Memory B cell (primary cell): ENCODE data around the gene KRTCAP2.

Experiments used
- ATAC-seq: fragments of 150-1000 bp; cut with Tn5 transposase; 2 replicates; pipeline ENCODE4 v1.10.0; 2021; ENCODE audit warnings: low read depth, mild to moderate bottlenecking, moderate library complexity
- DNase-seq, 2 donors: peaks; one replicate each; pipeline ENCODE4 v3.0.0; 2022; ENCODE audit warnings: low spot score in 2 of 2
- H3K27ac Mint-ChIP-seq: one replicate; pipeline ENCODE4 v1.8.0; 2022; ENCODE audit warnings: mild to moderate bottlenecking, moderate library complexity, mixed read lengths
- H3K27me3 Mint-ChIP-seq: one replicate; pipeline ENCODE4 v1.8.0; 2022; ENCODE audit warnings: mixed read lengths
- H3K36me3 Mint-ChIP-seq: one replicate; pipeline ENCODE4 v1.8.0; 2022; ENCODE audit warnings: mild to moderate bottlenecking, mixed read lengths
- H3K4me1 Mint-ChIP-seq: one replicate; pipeline ENCODE4 v1.8.0; 2022; ENCODE audit warnings: mixed read lengths
- H3K4me3 Mint-ChIP-seq: one replicate; pipeline ENCODE4 v1.8.0; 2022; ENCODE audit warnings: mild to moderate bottlenecking, moderate library complexity, mixed read lengths
- H3K9me3 Mint-ChIP-seq: one replicate; pipeline ENCODE4 v1.8.0; 2022; ENCODE audit warnings: mixed read lengths

Gene KRTCAP2

DNA sequence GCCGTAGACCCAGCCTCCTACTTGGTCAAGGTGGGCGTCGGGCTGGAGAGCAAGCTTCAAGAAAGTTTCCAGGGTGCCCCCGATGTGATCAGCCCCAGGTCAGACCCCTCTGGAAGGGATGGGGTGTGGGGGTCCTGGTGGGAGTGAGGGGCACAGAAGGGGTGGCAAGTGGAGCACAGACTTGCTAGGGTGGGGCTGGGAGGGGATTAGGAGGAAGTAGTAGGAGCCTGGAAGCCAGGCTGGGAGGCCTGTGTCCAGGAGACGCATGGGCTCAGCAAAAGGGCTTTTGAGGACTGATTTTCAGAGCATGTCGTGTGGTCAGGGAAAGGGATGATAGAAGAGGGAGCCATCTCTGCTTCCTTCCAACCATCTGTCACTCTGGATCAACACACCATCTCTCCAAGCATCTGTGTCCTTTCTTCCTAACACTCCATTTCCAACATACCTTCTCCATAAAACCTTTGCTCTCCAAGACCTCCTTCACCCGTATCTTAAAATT lies 9.0 kb upstream of the KRTCAP2 start:
- Mint-ChIP-seq H3K4me1 (peaks cover 28% of the 10 kb centered on the region), H3K36me3 (peaks cover 2% of the 10 kb centered on the region), H3K27ac (no peak overlapping the region), H3K4me3 (no peak overlapping the region), H3K9me3 (no peaks in the 10 kb centered on the region), H3K27me3 (no peaks in the 10 kb centered on the region)
- ATAC-seq (no peak), DNase-seq (no peak)

DNA sequence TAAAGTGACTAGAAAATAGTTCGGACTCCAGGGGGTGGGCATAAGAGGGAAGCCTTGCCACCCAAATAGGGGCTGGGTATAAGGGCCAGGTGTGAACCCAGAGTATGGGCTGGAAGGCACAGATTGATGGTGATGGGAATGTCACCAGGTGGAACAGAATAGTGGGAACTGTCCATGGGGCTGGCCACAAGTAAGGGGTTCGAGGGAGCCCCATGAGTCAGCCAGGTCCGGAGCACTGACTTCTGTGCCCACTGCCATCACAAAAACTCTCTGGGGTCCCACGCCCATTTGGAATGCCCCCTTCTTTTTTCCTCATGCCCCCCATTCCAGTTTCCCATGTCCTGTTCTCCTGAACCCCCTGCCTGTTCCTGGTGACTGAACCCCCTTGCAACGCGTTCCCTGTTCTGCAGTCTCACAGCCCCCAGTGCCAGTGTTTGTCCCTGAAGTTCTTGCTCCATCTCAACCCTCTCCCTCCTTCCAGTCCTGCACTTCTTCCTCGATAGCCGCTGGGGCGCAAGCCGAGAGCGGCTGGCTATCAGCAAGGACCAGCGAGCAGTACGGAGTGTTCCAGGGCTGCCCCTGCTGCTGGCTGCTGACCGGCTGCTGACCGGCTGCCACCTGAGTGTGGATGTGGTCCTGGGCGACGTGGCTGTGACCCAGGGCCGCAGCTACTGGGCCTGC lies 8.4 kb upstream of the KRTCAP2 start:
- Mint-ChIP-seq H3K27me3 (no peaks in the 10 kb centered on the region), H3K4me1 (peaks cover 30% of the 10 kb centered on the region), H3K36me3 (peaks cover 2% of the 10 kb centered on the region), H3K4me3 (no peak overlapping the region), H3K27ac (no peak overlapping the region), H3K9me3 (no peaks in the 10 kb centered on the region)
- DNase-seq (no peak), ATAC-seq (no peak)

DNA sequence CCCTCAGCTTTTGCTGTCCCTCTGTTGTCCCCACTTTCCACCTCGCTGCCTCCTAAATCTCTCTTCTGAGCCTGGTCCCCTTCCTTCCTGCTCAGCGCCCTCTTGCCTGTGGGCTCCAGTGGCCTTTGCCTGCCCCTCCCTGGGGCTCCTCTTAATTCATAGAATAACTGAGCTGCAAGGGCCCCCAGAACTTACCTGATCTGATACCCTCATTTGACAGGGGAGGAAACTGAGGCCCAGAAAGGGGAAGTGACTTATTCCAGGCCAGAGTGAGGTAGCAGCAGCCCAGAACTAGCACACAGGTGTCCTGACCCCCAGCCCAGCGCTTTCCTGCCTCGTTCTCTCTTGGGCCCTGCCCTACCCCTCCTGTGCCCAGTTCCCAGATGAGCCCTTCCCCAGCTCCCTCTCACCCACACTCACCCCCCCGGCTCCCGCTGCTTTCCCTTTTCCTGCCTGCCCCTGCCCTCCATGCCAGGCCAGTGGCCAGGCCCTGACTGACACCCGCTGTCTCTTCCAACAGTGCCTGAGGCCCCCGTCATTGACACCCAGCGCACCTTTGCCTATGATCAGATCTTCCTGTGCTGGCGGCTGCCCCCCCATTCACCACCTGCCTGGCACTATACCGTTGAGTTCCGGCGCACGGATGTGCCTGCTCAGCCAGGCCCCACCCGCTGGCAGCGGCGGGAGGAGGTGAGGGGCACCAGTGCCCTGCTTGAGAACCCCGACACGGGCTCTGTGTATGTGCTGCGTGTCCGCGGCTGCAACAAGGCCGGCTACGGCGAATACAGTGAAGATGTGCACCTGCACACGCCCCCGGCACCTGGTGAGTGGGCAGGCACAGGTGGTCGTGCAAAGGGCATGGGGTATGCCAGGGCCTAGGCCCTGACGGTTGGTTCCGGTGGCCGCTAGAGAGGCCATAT lies 6.3 kb upstream of the KRTCAP2 start:
- Mint-ChIP-seq H3K4me3 (no peak overlapping the region), H3K9me3 (no peaks in the 10 kb centered on the region), H3K4me1 (peaks cover 25% of the 10 kb centered on the region), H3K36me3 (peaks cover 2% of the 10 kb centered on the region), H3K27me3 (no peaks in the 10 kb centered on the region), H3K27ac (no peak overlapping the region)
- ATAC-seq, result no peak
- DNase-seq, result no peak

DNA sequence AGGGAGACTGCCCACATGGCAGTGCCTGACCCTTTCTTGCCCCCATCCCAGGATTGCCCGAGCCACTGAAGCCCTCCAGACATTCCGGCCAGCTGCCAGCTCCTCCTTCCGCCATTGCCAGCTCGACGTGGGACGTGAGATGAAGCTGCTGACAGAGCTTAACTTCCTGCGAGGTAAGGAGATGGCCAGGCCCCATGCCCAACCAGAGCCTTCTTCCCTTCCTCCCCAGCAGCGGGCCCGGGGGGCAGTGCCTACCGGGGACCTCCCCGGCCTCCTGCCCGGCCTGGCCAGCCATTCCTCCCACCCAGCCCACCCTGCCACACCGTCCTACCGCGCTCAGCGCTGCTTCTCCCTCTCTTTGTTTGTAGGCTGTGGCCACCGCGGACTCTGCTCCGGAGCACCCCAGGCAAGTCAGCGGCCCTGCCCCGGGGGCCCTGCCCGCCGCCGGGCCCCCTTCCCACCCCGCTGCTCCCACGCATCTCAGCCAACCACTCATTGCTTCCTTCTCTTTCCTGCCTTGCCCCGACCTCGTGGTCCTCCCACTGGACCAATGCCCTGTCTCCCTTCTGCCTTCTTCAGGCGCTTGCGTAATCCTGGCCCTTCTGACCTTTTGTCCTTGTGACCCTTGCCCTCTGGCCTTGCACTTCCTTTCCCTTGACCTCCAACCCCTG lies 5.5 kb upstream of the KRTCAP2 start:
- Mint-ChIP-seq H3K36me3 (peaks cover 2% of the 10 kb centered on the region), H3K27me3 (no peaks in the 10 kb centered on the region), H3K4me1 (peaks cover 26% of the 10 kb centered on the region), H3K27ac (no peak overlapping the region), H3K9me3 (no peaks in the 10 kb centered on the region), H3K4me3 (no peak overlapping the region)
- no peak for ATAC-seq
- DNase-seq, result no peak

DNA sequence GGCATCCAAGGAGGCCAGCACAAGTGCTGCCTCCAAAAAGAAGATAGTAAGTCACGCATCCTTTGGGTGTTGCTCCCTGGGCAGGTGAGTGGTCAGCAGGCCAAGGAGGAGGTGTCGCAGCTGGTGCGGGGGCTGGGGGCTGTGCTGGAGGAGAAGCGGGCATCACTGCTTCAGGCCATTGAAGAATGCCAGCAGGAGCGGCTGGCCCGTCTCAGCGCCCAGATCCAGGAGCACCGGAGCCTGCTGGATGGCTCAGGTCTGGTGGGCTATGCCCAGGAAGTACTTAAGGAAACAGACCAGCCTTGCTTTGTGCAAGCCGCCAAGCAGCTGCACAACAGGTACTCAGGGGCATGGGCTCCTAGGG lies 4.8 kb upstream of the KRTCAP2 start:
- Mint-ChIP-seq H3K27ac (no peak overlapping the region), H3K9me3 (no peaks in the 10 kb centered on the region), H3K27me3 (no peaks in the 10 kb centered on the region), H3K4me1 (peaks cover 25% of the 10 kb centered on the region), H3K4me3 (no peak overlapping the region), H3K36me3 (peaks cover 2% of the 10 kb centered on the region)
- DNase-seq, result no peak
- ATAC-seq, result no peak

- H3K27me3 Mint-ChIP-seq, result no peaks in the 10 kb centered on the region
- H3K27ac Mint-ChIP-seq, result no peak overlapping the region
- DNase-seq (no peak), ATAC-seq (no peak)
- H3K4me3 Mint-ChIP-seq, result no peak overlapping the region
- peaks cover 28% of the 10 kb centered on the region for H3K4me1 Mint-ChIP-seq
- peaks cover 2% of the 10 kb centered on the region for H3K36me3 Mint-ChIP-seq
- H3K9me3 Mint-ChIP-seq, result no peaks in the 10 kb centered on the region
Measured at GRCh38 chr1:155177192-155177917, 4.3 kb upstream of the KRTCAP2 start.

DNA sequence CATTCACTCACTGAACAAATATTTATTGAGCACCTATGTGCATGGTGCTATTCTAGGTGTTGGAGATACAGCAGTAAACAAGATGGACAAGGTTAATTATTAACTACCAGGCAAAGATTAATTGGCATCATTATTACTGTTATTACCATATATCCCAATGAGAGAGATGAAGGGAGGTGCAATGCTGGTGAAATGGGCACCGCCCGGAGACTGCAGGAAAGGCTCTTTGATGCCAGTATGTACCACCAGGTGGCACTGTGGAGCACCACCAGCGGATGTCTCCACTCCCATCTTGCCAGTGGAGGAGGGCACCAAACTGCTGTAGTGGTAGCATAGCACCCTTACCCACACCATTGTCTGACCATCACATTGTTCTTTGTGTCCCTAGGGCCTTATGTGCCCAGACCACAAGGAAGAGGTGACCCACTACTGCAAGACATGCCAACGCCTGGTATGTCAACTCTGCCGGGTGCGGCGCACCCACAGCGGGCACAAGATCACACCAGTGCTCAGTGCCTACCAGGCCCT lies 3.5 kb upstream of the KRTCAP2 start:
- peak overlapping the region; percentile 2 for H3K4me3 Mint-ChIP-seq
- peak; percentile 83 to 87 for DNase-seq
- H3K4me1 Mint-ChIP-seq, result peaks cover 32% of the 10 kb centered on the region
- peak overlapping the region; percentile 8 for H3K27ac Mint-ChIP-seq
- peak; percentile 50 for ATAC-seq
- H3K36me3 Mint-ChIP-seq, result peaks cover 2% of the 10 kb centered on the region
- no peaks in the 10 kb centered on the region for H3K9me3 Mint-ChIP-seq
- H3K27me3 Mint-ChIP-seq, result no peaks in the 10 kb centered on the region

DNA sequence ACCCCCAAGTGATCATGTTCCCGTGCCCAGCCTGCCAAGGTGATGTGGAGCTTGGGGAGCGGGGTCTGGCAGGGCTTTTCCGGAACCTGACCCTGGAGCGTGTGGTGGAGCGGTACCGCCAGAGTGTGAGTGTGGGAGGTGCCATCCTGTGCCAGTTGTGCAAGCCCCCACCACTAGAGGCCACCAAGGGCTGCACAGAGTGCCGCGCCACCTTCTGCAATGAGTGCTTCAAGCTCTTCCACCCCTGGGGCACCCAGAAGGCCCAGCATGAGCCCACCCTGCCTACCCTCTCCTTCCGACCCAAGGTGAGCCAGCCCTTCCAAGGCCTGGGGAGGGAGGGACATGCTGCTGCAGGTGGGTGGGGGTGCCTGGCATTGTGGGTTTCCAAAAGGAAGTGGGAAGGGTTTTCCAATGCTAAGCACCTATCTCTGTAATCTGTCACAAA lies 2.8 kb upstream of the KRTCAP2 start:
- DNase-seq, result no peak
- H3K4me3 Mint-ChIP-seq, result no peak overlapping the region

DNA sequence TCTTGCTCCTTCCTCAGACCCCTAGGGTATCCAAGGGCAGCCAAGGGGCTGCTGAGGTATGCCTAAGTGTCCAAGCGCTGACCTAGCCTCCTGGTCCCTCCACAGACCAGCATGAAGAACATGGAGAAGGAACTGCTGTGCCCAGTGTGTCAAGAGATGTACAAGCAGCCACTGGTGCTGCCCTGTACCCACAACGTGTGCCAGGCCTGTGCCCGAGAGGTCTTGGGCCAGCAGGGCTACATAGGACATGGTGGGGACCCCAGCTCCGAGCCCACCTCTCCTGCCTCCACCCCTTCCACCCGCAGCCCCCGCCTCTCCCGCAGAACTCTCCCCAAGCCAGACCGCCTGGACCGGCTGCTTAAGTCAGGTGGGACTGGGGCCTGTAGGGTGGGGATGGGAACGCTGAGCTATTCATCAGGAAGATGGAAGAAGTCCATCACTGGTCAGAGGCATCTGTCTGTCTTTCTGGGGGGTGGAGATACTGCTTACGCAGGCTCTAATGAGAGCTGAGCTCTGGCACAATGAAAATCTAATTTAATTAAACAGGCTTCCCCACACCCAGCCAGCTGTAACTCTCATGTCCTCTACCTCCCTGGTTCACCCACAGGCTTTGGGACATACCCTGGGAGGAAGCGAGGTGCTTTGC lies 2.3 kb upstream of the KRTCAP2 start:
- Mint-ChIP-seq H3K27ac (no peak overlapping the region), H3K4me3 (no peak overlapping the region), H3K36me3 (peaks cover 3% of the 10 kb centered on the region)

More for the DNA sequence above, 2.8 kb upstream of the KRTCAP2 start:
- no peak overlapping the region for H3K27ac Mint-ChIP-seq
- peaks cover 2% of the 10 kb centered on the region for H3K36me3 Mint-ChIP-seq
- no peak for ATAC-seq
- H3K27me3 Mint-ChIP-seq, result no peaks in the 10 kb centered on the region
- H3K4me1 Mint-ChIP-seq, result peaks cover 32% of the 10 kb centered on the region
- H3K9me3 Mint-ChIP-seq, result no peaks in the 10 kb centered on the region

DNA sequence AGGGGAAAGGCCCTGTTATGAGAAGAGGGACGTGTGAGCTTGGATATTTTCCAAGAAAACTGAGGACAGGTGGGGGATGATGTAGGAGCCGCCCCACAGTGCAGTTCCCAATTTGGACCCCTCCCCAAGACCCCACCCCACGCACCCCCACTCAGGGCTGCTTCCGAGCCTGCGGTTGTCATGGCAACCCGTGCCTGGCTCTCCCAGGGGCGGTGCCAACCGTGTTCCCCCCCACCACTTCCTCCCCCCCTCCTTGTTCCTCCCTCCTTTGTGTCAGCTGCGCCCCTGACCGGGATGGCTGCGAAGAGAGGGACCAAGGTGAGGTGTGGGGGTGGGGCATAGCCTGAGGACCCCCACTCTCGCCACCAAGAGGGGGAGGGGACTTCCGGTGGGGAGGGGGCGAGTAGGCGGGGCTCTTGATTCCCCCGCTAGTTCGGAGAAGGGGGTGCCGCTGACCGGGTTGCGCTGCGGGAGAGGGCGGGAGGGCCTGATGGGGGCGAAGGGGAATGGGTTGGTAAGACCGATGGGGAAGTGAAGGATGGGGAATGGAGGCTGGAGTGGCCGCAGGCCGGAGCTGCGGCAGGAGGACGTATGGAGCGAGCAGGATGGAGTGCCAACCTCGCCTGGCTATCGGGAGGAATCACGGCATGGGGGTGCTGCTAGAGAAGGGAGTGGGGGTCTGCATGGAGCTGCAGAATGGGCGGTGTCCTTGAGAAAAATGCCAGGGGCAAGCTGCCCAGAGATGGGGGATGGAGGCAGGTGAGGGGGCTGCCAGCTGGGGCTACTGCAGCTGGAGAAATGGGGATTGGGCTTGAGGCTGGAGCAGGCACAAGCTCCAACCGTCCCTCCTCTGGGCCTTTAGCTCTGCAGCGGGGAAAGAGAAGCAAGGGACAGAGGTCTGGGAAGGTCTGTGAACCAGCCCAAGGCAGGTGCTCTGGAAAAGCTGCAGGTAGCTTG lies 1.5 kb upstream of the KRTCAP2 start:
- Mint-ChIP-seq H3K9me3 (no peaks in the 10 kb centered on the region), H3K4me1 (peaks cover 32% of the 10 kb centered on the region), H3K4me3 (peak overlapping the region; percentile 100), H3K27me3 (no peaks in the 10 kb centered on the region), H3K27ac (peak overlapping the region; percentile 97), H3K36me3 (peaks cover 6% of the 10 kb centered on the region)
- DNase-seq (no peak), ATAC-seq (no peak)

More for the DNA sequence above, 2.3 kb upstream of the KRTCAP2 start:
- H3K27me3 Mint-ChIP-seq, result no peaks in the 10 kb centered on the region
- DNase-seq, result no peak
- no peak for ATAC-seq
- peaks cover 32% of the 10 kb centered on the region for H3K4me1 Mint-ChIP-seq
- no peaks in the 10 kb centered on the region for H3K9me3 Mint-ChIP-seq

DNA sequence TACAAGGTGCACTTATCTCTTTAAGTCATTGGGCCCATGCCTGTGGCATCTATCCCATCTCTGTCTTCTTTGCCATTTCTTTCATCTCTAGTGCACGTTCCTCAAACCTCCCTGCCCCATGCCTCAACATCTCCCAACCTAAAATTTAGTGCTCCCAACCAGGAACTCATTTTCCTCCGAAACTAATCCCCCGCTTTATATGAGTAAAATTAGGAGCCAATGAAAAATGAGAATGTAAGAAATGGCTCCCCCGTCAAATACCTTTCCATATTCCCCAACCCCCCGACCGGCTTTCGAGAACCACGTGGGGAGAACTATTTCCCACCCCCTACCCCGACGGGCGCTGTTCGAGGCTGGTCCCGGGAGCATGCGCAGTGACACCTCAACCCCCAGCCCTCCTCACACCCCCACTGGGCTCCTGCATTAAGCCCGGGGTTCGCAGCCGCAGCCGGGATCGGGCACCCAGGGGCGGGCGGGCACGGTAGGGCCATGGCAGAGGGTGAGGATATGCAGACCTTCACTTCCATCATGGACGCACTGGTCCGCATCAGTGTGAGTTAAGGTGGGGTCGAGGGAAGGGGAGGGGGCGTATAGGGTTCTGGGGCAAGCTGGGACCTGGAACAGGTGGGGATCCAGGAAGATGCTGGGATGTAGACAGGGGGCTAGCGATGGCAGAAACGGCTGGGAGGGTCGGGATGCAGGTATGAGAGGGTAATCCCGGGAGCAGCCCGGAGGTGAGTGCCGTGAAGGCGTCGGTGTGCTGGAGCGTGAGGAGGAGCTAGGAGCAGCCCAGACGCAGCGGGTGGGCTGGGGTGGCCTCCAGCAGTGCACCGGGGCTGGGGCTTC lies 597 bp upstream of the KRTCAP2 start, which contains the start of gene TRIM46:
Gene TRIM46, plus strand, starts transcription at position 372 of the 846 bp plus-strand sequence. Its CDS starts 118 bp downstream, at position 490.
- H3K4me1 Mint-ChIP-seq, result peaks cover 32% of the 10 kb centered on the region
- H3K36me3 Mint-ChIP-seq, result peaks cover 10% of the 10 kb centered on the region
- peak within 1 kb of the TSS; percentile 97 for H3K27ac Mint-ChIP-seq
- no peaks in the 10 kb centered on the region for H3K27me3 Mint-ChIP-seq
- DNase-seq, result no peak
- ATAC-seq, result peak; percentile 11
- peak within 1 kb of the TSS; percentile 100 for H3K4me3 Mint-ChIP-seq
- no peaks in the 10 kb centered on the region for H3K9me3 Mint-ChIP-seq
